Fibroblast of the conjunctiva (primary cell): Measurements from ENCODE around the gene IL6R.

Experiments
- DNase-seq: peaks from one replicate; pipeline ENCODE4 v3.0.0-alpha.2; 2010; ENCODE audit warnings: low read depth

The IL6R gene

GRCh38 chr1:154517661-154518060 is 112.5 kb downstream of the IL6R start:
- DNase-seq = no peak
